Stromal cell of bone marrow (primary cell): ENCODE measurements around the gene LACTBL1.
"Not testable (repeated sequence)": the region's sequence is repeated elsewhere in the genome, so short reads cannot be mapped to it uniquely, and the experiment has no call there.

Experiments used
- DNase-seq: peaks from one replicate; pipeline ENCODE4 v3.0.0-alpha.2; 2012; ENCODE audit warnings: low read depth

LACTBL1 gene, protein sequence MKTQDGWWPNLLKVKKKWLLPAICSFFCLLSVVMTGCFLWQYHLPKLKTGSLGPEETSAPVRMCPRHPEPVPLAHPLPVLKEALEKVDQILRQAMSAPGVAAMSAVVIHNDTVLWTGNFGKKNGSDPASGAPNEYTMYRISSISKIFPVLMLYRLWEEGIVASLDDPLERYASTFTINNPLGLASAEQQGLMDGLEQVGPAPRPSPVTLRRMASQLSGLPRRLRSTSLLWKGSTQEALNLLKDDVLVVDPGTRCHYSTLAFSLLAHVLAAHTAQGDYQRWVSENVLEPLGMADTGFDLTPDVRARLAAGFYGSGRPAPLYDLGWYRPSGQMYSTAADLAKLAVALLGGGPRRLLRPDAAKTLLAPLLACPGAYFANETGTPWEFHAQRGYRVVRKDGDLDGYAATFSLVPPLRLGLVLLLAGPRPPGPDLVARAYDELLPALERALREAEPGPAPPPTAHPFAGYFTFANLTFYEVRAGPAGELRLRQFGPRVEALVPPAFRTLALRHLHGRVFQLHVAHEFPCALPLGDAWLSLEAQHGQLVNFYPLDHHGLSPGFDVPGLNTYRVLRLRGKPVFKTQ

GRCh38 chr1:22972760-22973159 is at the start of gene LACTBL1:
LACTBL1 (minus strand) TSS chr1:22972866; CDS start chr1:22972316, 550 bp downstream.
- DNase-seq: no peak

GRCh38 chr1:23021834-23022233 is 49.2 kb upstream of the LACTBL1 start:
- no peak for DNase-seq

DNA sequence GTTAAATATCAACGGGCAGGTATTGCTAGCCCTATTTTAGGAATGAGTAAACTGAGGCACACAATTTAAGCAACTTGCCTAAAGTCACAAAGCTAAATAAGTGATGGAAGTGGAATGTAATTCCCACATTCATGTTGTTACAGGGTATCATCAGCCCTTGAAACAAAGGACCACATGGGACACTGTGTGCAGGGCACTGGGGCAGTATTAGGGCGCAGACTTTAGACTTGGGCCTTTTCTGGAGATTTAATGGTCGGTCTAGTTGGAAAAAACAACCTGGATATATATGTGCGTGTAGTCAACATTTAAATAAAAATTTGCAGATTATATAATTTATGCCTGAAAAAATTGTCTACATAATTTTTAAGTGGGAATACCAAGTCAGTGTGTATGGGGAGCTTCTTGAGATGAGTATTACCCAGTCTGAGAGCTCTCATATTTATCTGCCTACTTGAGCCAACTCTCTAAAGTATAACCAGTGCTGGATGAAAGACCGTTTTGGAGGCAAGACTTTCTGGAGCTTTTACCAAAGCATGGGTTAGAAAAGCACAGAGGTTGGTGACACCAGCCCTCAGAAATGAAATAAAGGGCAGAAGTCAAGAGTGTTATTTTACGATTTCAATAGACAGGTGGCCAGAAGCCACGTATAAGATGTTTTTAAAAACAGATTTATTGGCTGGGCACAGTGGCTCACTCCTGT is 48.2 kb upstream of the LACTBL1 start:
- no peak for DNase-seq

DNA sequence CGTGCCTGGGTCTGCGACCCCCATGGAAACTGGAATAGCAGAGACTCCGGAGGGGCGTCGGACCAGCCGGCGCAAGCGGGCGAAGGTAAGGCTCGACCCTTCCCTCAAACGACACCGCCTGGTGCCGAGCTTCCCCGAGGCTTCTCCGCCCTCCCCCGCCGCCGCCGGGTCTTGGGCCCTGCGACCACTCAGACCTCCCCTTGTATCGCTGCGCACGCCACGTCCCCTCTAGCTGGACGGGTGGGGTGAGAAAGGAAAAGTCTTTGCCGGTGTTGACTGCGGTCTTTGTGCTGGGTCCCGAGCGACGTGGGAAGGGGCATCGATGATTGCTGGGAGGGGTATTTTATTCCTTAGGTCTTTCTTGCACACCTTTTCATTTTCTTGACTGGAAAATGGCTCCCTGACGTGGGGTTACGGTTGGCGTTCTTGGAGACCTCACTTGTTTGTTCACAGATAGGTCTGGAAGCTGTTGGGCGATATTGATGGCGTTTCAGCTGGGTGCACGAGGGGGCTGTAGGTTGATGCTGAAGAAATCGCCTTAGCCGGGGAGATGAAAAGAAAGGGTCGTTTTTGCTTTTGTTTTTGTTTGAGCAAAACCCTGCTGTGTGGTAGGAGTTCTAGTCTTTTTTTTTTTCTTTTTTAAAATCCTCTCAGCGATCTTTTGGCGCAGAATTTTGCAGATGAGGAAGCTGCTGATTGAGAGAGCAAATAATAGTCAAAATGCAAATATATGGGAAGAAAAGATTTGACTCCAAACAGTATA is 47.4 kb upstream of the LACTBL1 start:
- DNase-seq: no peak

DNA sequence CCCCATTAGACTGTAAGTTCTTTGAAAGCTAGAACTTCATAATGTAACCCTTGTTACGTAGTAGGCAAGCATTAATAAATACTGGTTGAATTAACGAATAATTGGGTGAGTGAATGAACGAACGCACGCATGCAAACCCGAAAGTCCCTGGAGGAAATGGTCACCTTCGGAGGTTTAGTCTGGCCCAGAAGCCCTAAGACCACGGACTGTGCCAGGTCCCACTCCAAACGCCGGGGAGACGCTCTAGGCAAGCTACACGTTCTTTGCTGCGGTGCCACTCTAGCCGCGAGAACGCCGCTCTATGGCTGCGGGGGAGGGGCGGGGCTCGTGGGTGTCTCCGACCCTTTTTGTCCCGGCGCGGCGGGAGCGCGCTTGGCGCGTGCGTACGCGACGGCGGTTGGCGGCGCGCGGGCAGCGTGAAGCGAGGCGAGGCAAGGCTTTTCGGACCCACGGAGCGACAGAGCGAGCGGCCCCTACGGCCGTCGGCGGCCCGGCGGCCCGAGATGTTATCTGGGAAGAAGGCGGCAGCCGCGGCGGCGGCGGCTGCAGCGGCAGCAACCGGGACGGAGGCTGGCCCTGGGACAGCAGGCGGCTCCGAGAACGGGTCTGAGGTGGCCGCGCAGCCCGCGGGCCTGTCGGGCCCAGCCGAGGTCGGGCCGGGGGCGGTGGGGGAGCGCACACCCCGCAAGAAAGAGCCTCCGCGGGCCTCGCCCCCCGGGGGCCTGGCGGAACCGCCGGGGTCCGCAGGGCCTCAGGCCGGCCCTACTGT is 46.6 kb upstream of the LACTBL1 start, which contains the start of gene KDM1A:
Gene KDM1A, plus strand, starts transcription at position 375 of the 769 bp plus-strand sequence. Its CDS starts 129 bp downstream, at position 504.
- DNase-seq: peak; percentile 96

- no peak for DNase-seq
Measured at GRCh38 chr1:23018661-23019093, 46.0 kb upstream of the LACTBL1 start.

- no peak for DNase-seq
Measured at GRCh38 chr1:23013657-23014056, 41.0 kb upstream of the LACTBL1 start.

DNA sequence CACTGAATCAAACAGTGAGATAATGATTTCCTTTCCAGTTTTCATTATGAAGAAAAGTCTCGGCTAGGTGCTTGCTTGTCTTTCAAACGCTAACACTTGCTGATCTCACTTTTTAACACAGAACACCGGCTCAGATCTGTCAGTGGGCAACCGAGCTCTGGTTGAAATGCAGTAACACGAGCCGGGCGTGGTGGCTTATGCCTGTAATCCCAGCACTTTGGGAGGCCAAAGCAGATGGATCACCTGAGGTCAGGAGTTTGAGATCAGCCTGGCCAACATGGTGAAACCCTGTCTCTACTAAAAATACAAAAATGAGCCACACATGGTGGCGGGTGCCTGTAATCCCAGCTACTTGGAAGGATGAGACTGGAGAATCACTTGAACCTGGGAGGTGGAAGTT is 37.4 kb upstream of the LACTBL1 start:
- DNase-seq: not testable (repeated sequence)

DNA sequence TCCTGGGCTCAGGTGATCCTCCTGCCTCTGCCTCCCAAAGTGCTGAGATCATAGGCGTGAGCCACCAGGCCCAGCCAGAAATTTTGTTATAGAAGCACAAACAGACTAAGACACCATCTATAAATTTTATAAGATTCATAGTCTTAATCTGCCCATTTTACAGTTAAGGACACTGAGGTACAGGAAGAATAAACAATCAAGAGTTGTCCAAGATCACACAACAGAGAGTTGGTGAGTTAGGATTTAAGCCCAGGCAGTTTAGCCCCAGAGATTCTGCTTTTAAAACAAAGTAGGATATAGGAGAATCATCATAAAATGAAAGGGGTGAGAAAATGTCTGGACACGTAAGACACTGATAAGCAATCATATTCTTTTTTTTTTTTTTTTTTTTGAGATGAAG is 36.2 kb upstream of the LACTBL1 start:
- DNase-seq: no peak

- no peak for DNase-seq
Measured at GRCh38 chr1:23007106-23007505, 34.4 kb upstream of the LACTBL1 start.

GRCh38 chr1:23004769-23005168 is 32.1 kb upstream of the LACTBL1 start:
- not testable (repeated sequence) for DNase-seq

DNA sequence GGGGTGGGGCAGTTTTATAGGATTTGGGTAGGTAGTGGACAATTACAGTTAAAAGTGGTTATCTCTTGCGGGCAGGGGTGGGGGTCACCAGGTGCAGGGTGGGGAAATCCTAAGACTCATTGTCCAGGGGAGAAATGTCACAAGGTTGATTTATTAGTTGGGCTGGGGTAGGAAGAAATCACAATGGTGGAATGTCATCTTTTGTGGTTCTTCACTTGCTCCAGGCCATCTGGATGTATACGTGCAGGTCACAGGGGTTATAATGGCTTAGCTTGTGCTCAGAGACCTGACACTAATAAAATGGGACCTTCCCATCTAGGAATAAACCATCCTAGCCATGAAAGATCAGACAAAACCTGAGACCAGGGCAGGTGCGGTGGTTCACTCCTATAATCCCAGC is 31.4 kb upstream of the LACTBL1 start:
- no peak for DNase-seq

- not testable (repeated sequence) for DNase-seq
Measured at GRCh38 chr1:23002218-23002617, 29.6 kb upstream of the LACTBL1 start.

- DNase-seq: not testable (repeated sequence)
Measured at GRCh38 chr1:23000133-23000532, 27.5 kb upstream of the LACTBL1 start.

DNA sequence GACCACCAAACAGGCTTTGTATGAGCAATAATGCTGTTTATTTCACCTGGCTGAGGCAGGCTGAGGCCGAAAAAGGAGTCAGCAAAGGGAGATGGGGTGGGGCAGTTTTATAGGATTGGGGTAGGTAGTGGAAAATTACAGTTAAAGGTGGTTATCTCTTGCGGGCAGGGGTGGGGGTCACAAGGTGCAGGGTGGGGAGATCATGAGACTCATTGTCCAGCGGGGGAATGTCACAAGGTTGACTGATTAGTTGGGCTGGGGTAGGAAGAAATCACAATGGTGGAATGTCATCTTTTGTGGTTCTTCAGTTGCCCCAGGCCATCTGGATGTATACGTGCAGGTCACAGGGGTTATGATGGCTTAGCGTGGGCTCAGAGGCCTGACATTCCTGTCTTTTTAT is 24.9 kb upstream of the LACTBL1 start:
- not testable (repeated sequence) for DNase-seq

DNA sequence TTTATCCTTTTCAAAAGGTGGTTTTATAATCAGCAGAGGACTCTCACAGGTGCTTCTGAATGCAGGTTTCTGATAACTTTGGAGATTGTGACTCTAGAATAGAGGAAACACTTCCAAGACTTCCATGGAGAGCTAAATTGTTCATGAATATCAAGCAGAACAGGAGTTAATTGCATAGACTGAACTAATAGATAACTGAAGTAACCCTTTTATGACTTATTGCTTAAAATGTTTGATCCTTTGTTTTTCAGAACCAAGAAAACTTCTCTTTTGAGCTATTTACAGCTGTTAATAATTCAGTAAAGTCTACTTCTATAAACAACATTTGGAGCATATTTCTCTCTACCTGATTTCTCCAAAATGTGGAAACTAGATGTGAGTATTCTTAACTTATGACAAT is 23.1 kb upstream of the LACTBL1 start:
- no peak for DNase-seq

GRCh38 chr1:22993220-22993795 is 20.6 kb upstream of the LACTBL1 start:
- DNase-seq: not testable (repeated sequence)

- DNase-seq: not testable (repeated sequence)
Measured at GRCh38 chr1:22992384-22992783, 19.7 kb upstream of the LACTBL1 start.

DNA sequence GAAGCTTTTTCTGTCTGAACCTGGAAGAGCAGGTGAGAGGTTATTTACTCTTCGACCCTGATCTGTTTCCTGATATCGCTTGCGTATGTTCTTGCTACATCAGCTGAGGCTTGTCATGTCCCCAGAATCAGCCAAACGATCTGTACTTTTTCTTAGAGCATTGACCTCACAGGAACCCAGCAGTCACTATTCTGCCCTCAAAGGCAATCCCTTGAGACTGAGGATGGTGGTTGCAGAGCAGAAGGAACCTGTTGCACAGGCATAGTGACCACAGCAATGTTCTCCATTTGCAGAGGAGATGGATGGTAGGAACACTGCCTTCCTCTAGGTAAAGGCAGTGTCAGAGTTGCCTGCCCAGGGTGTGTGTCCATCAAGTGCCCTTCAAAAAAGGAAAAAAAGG is 11.3 kb upstream of the LACTBL1 start:
- DNase-seq: no peak

GRCh38 chr1:22980471-22980790 is 7.8 kb upstream of the LACTBL1 start:
- not testable (repeated sequence) for DNase-seq

GRCh38 chr1:22978299-22978698 is 5.6 kb upstream of the LACTBL1 start:
- peak; percentile 21 for DNase-seq
